ENCODE data around the gene SMARCB1. TPM values are rescaled to one million over a fixed set of nuclear protein-coding genes. Genes with fewer than 3 reads are reported as not detected.

SMARCB1 gene
- total and polyA plus RNA-seq, 2 donors (not counting 1 experiment from before 2014, with no cell fraction given) = 20.5 to 86.4 TPM

DNA sequence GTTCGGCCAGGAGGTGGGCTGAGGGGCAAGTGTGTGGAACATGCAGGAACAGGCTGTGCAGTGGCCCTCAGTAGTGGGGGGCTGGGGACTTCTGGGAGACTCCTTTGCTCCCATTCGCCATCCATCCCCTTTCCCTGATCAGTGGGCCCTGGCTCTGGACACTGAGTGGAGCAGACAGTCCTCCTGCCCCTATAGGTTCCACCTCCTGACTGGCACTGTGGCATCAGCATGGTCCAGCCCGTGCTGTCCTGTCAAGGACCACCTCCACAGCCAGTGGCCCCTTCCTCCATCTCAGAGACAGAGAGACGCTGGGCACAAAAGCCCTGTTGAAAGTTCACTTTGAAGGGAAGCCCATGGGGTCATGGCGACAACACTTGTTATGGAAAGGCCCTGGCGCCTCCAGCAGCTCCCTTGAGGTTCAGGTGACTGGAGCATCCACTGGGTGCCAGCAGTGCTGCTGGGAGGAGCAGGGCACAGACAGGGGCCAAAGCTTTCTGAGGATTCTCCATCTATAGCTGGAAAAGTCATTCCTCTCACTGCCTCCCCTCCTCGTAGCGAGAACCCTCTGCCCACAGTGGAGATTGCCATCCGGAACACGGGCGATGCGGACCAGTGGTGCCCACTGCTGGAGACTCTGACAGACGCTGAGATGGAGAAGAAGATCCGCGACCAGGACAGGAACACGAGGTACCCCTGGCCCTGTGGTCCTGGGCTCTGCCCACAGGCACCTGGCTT lies 46.4 kb downstream of the SMARCB1 start:
- Histone ChIP-seq H3K79me2 (ENCODE audit: control insufficient read depth, insufficient read depth, low read length) (peaks cover 8% of the 10 kb centered on the region), H3K9me3 (ENCODE audit: control insufficient read depth, insufficient read depth, low read depth, low read length) (no peaks in the 10 kb centered on the region), H2AFZ (ENCODE audit: low read length) (no peak overlapping the region), H3K4me3 (replicated peaks in 1 of 4; ENCODE audit: control extremely low read depth in 1 of 4, insufficient read depth in 1 of 4, low read depth in 3 of 4, low read length in 4 of 4) (no peak overlapping the region), H3K36me3 (ENCODE audit: control insufficient read depth, insufficient read depth, low read length) (peaks cover 22% of the 10 kb centered on the region), H3K27me3 (ENCODE audit: control insufficient read depth, insufficient read depth, low read length) (no peaks in the 10 kb centered on the region), H4K20me1 (ENCODE audit: control insufficient read depth, extremely low read depth, insufficient read depth, low read length) (no peaks in the 10 kb centered on the region), H3K4me1 (ENCODE audit: control insufficient read depth, extremely low read depth, insufficient read depth, low read length) (no peaks in the 10 kb centered on the region), H3K27ac (ENCODE audit: insufficient read depth, low read length) (no peak overlapping the region), H3K4me2 (ENCODE audit: extremely low read depth, insufficient read depth, low read length) (no peak overlapping the region), H3K9ac (ENCODE audit: insufficient read depth, low read length) (no peak overlapping the region)
- TF ChIP-seq, protein P1, sequence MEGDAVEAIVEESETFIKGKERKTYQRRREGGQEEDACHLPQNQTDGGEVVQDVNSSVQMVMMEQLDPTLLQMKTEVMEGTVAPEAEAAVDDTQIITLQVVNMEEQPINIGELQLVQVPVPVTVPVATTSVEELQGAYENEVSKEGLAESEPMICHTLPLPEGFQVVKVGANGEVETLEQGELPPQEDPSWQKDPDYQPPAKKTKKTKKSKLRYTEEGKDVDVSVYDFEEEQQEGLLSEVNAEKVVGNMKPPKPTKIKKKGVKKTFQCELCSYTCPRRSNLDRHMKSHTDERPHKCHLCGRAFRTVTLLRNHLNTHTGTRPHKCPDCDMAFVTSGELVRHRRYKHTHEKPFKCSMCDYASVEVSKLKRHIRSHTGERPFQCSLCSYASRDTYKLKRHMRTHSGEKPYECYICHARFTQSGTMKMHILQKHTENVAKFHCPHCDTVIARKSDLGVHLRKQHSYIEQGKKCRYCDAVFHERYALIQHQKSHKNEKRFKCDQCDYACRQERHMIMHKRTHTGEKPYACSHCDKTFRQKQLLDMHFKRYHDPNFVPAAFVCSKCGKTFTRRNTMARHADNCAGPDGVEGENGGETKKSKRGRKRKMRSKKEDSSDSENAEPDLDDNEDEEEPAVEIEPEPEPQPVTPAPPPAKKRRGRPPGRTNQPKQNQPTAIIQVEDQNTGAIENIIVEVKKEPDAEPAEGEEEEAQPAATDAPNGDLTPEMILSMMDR (conservative IDR thresholded peaks at IDR 0.05 in 1 of 2, IDR thresholded peaks at IDR 0.05 in 1 of 2; ENCODE audit: low read depth in 1 of 2, low read length in 2 of 2) = no peak
- TF ChIP-seq EZH2 (IDR thresholded peaks at IDR 0.05; ENCODE audit: low read length, missing control alignments) = no peak
- no peak for DNase-seq (ENCODE audit: low read depth in 2 of 2)

DNA sequence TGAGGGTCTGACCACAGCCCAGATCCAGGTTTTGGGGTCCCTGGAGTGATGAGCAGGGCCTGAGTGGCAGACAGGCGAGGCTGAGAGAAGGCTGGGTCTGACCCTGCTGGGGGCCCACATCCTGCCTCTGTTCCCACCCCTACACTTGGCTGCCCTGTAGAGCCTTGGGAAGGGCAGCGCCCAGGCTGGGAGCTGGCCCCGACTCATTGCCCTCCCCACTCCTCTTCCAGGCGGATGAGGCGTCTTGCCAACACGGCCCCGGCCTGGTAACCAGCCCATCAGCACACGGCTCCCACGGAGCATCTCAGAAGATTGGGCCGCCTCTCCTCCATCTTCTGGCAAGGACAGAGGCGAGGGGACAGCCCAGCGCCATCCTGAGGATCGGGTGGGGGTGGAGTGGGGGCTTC lies 47.1 kb downstream of the SMARCB1 start:
- no peaks in the 10 kb centered on the region for H3K27me3 ChIP-seq (ENCODE audit: control insufficient read depth, insufficient read depth, low read length)
- no peaks in the 10 kb centered on the region for H3K4me1 ChIP-seq (ENCODE audit: control insufficient read depth, extremely low read depth, insufficient read depth, low read length)
- no peak overlapping the region for H3K9ac ChIP-seq (ENCODE audit: insufficient read depth, low read length)
- no peak overlapping the region for H2AFZ ChIP-seq (ENCODE audit: low read length)
- no peak for DNase-seq (ENCODE audit: low read depth in 2 of 2)
- H3K4me3 ChIP-seq (replicated peaks in 1 of 4; ENCODE audit: control extremely low read depth in 1 of 4, insufficient read depth in 1 of 4, low read depth in 3 of 4, low read length in 4 of 4) = no peak overlapping the region
- no peaks in the 10 kb centered on the region for H4K20me1 ChIP-seq (ENCODE audit: control insufficient read depth, extremely low read depth, insufficient read depth, low read length)
- peaks cover 8% of the 10 kb centered on the region for H3K79me2 ChIP-seq (ENCODE audit: control insufficient read depth, insufficient read depth, low read length)
- no peaks in the 10 kb centered on the region for H3K9me3 ChIP-seq (ENCODE audit: control insufficient read depth, insufficient read depth, low read depth, low read length)
- H3K36me3 ChIP-seq (ENCODE audit: control insufficient read depth, insufficient read depth, low read length) = peaks cover 22% of the 10 kb centered on the region
- H3K4me2 ChIP-seq (ENCODE audit: extremely low read depth, insufficient read depth, low read length) = no peak overlapping the region
- TF ChIP-seq, protein P1 (conservative IDR thresholded peaks at IDR 0.05 in 1 of 2, IDR thresholded peaks at IDR 0.05 in 1 of 2; ENCODE audit: low read depth in 1 of 2, low read length in 2 of 2) = no peak
- TF ChIP-seq EZH2 (IDR thresholded peaks at IDR 0.05; ENCODE audit: low read length, missing control alignments) = no peak
- no peak overlapping the region for H3K27ac ChIP-seq (ENCODE audit: insufficient read depth, low read length)

DNA sequence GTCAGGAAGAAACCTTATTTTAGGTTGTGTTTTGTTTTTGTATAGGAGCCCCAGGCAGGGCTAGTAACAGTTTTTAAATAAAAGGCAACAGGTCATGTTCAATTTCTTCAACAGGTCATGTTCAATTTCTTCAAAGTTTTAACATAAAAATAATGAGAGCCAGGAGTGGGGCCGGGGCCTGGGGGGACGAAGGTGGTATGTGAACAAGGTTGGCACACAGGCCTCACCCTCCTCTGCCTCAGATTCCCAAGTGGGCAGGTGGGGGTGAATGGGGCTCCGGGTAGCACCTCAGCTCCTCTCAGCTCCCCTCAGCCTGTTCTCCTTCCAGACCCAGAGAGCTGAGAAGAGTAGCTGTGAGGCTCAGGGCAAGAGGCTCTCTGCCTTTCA lies 47.6 kb downstream of the SMARCB1 start:
- Histone ChIP-seq H3K9me3 (ENCODE audit: control insufficient read depth, insufficient read depth, low read depth, low read length) (no peaks in the 10 kb centered on the region), H3K27ac (ENCODE audit: insufficient read depth, low read length) (no peak overlapping the region), H3K27me3 (ENCODE audit: control insufficient read depth, insufficient read depth, low read length) (no peaks in the 10 kb centered on the region), H3K79me2 (ENCODE audit: control insufficient read depth, insufficient read depth, low read length) (peaks cover 8% of the 10 kb centered on the region), H2AFZ (ENCODE audit: low read length) (no peak overlapping the region), H3K9ac (ENCODE audit: insufficient read depth, low read length) (no peak overlapping the region), H4K20me1 (ENCODE audit: control insufficient read depth, extremely low read depth, insufficient read depth, low read length) (no peaks in the 10 kb centered on the region), H3K4me3 (replicated peaks in 1 of 4; ENCODE audit: control extremely low read depth in 1 of 4, insufficient read depth in 1 of 4, low read depth in 3 of 4, low read length in 4 of 4) (no peak overlapping the region), H3K4me2 (ENCODE audit: extremely low read depth, insufficient read depth, low read length) (no peak overlapping the region), H3K4me1 (ENCODE audit: control insufficient read depth, extremely low read depth, insufficient read depth, low read length) (no peaks in the 10 kb centered on the region), H3K36me3 (ENCODE audit: control insufficient read depth, insufficient read depth, low read length) (peaks cover 22% of the 10 kb centered on the region)
- TF ChIP-seq EZH2 (IDR thresholded peaks at IDR 0.05; ENCODE audit: low read length, missing control alignments) = no peak
- DNase-seq (ENCODE audit: low read depth in 2 of 2) = no peak

Data from fibroblast of lung (primary cell).